HCT116 (cell line): ENCODE measurements around the gene BBS4. TPM values are rescaled to one million over a fixed set of nuclear protein-coding genes. Genes with fewer than 3 reads are reported as not detected.

Experiments used
- ATAC-seq: fragments of 200-7000 bp; cut with Tn5 transposase; 2 replicates; pipeline ENCODE4 v1.9.1; 2020; ENCODE audit warnings: mild to moderate bottlenecking, moderate library complexity
- Bru-seq: library from RNA; stranded (reverse); fragments of 400-500 nt; gene quantifications from one replicate; lab custom pipeline; 2021; lab: Mats Ljungman, UMichigan
- BruChase-seq, 2 experiments: library from RNA; stranded (reverse); fragments of 400-500 nt; gene quantifications; one replicate each; lab custom pipeline; 2021; lab: Mats Ljungman, UMichigan
- BruUV-seq: library from RNA; stranded (reverse); fragments of 400-500 nt; replicated peaks from 2 replicates; lab custom pipeline; 2021; lab: Mats Ljungman, UMichigan
- CTCF ChIA-PET: fragments of 300-600 bp; sonication (Branson Sonifier 250); formaldehyde crosslinking; loops from one replicate; lab custom pipeline; 2021; ENCODE audit warnings: antibody characterized with exemption; lab: Charles Lee
- POLR2A ChIA-PET: fragments of 300-600, 350-600 bp; sonication (Branson Sonifier 250); formaldehyde crosslinking; loops from one replicate; lab custom pipeline; 2021; ENCODE audit warnings: antibody characterized with exemption; lab: Charles Lee
- RAD21 ChIA-PET, 2 experiments: fragments of 300-600 bp; sonication (Branson Sonifier 250); formaldehyde crosslinking; loops; one replicate each; lab custom pipeline; 2023; ENCODE audit warnings: low total read pairs in 2 of 2; ENCODE audit not compliant: uncharacterized antibody in 2 of 2, unreplicated experiment in 2 of 2, low non-redundant PET in 1 of 2; lab: Charles Lee
- DNase-seq: peaks from one replicate; pipeline ENCODE4 v3.0.0-alpha.2; 2010; ENCODE audit warnings: low read depth, low spot score
- H2AFZ ChIP-seq: fragments of 200-600 bp; shearing (Covaris generic), sonication (generic); 2 replicates; pipeline ENCODE4 v1.6.1; 2017; ENCODE audit warnings: low read depth, mixed run types, mixed read lengths, antibody characterized with exemption, low read length; ENCODE audit not compliant: poor library complexity, severe bottlenecking
- H3K27ac ChIP-seq: 2 replicates; pipeline ENCODE4 v1.5.1; 2012; ENCODE audit warnings: low read depth, low read length
- H3K27me3 ChIP-seq: fragments of 200-600 bp; sonication (generic); 2 replicates; pipeline ENCODE4 v1.6.1; 2016; ENCODE audit warnings: mixed run types, low read length, mixed read lengths; ENCODE audit not compliant: insufficient read depth
- H3K36me3 ChIP-seq, 2 experiments: fragments of 200-500 bp in 1 of 2; fragments of 200-600 bp in 1 of 2; sonication (Bioruptor generic) in 1 of 2; sonication (generic) in 1 of 2; 2 replicates each; pipeline versions ENCODE4 v1.5.1 to v1.6.1; 2014 to 2016; ENCODE audit warnings: low read length in 2 of 2, inconsistent platforms in 1 of 2, mixed read lengths in 1 of 2, mixed run types in 1 of 2; ENCODE audit not compliant: insufficient read depth in 2 of 2, control insufficient read depth in 1 of 2
- H3K4me1 ChIP-seq, 2 experiments: fragments of 200-600 bp in 1 of 2; sonication (generic) in 1 of 2; 2 replicates each; pipeline versions ENCODE4 v1.5.1 to v1.6.1; 2012 to 2017; ENCODE audit warnings: low read length in 2 of 2, inconsistent platforms in 1 of 2, mild to moderate bottlenecking in 1 of 2, mixed read lengths in 1 of 2, mixed run types in 1 of 2, moderate library complexity in 1 of 2; ENCODE audit not compliant: insufficient read depth in 2 of 2, control insufficient read depth in 1 of 2
- H3K4me2 ChIP-seq: fragments of 200-600 bp; sonication (generic); 2 replicates; pipeline ENCODE4 v1.6.1; 2017; ENCODE audit warnings: mixed run types, low read length, mixed read lengths
- H3K4me3 ChIP-seq, 2 experiments: fragments of 200-600 bp in 1 of 2; sonication (generic) in 1 of 2; replicated peaks in 1 of 2; 2 replicates each; pipeline ENCODE4 v1.5.1; 2011 to 2016; ENCODE audit warnings: low read length in 2 of 2, control low read depth in 1 of 2, low read depth in 1 of 2, mild to moderate bottlenecking in 1 of 2, mixed read lengths in 1 of 2, mixed run types in 1 of 2
- H3K79me2 ChIP-seq: fragments of 200-600 bp; sonication (generic); 2 replicates; pipeline ENCODE4 v1.6.1; 2017; ENCODE audit warnings: mild to moderate bottlenecking, mixed run types, low read length, moderate library complexity, mixed read lengths; ENCODE audit not compliant: insufficient read depth
- H3K9ac ChIP-seq: fragments of 200-600 bp; sonication (generic); 2 replicates; pipeline ENCODE4 v1.6.1; 2016; ENCODE audit warnings: low read length, mixed read lengths
- H3K9me2 ChIP-seq: fragments of 200-600 bp; sonication (generic), shearing (Covaris generic); 2 replicates; pipeline ENCODE4 v1.6.1; 2017; ENCODE audit warnings: mixed run types, mild to moderate bottlenecking, moderate library complexity; ENCODE audit not compliant: insufficient read depth
- H3K9me3 ChIP-seq, 2 experiments: fragments of 200-500 bp in 1 of 2; fragments of 200-600 bp in 1 of 2; sonication (Bioruptor generic) in 1 of 2; sonication (generic) in 1 of 2; 2 replicates each; pipeline ENCODE4 v1.6.1; 2014 to 2017; ENCODE audit warnings: low read length in 2 of 2, mixed read lengths in 2 of 2, inconsistent platforms in 1 of 2, low read depth in 1 of 2, mild to moderate bottlenecking in 1 of 2, mixed run types in 1 of 2, moderate library complexity in 1 of 2; ENCODE audit not compliant: control insufficient read depth in 1 of 2, insufficient read depth in 1 of 2
- H4K20me1 ChIP-seq: fragments of 200-600 bp; sonication (generic), shearing (Covaris generic); 2 replicates; pipeline ENCODE4 v1.6.1; 2017; ENCODE audit warnings: mixed run types, mild to moderate bottlenecking, moderate library complexity; ENCODE audit not compliant: insufficient read depth
- ATF3 ChIP-seq: IDR thresholded peaks from 2 replicates; pipeline ENCODE4 v1.6.1; 2012
- CBX3 ChIP-seq: IDR thresholded peaks from 2 replicates; pipeline ENCODE4 v1.6.1; 2012; ENCODE audit warnings: low read depth
- EGR1 ChIP-seq: IDR thresholded peaks from 2 replicates; pipeline ENCODE4 v1.6.1; 2012; ENCODE audit warnings: low read depth
- ELF1 ChIP-seq: IDR thresholded peaks from 2 replicates; pipeline ENCODE4 v1.6.1; 2012; ENCODE audit warnings: low read depth, borderline replicate concordance
- EZH2 ChIP-seq: fragments of 200-600 bp; sonication (generic); IDR thresholded peaks from 2 replicates; pipeline ENCODE4 v1.6.1; 2017; ENCODE audit warnings: antibody characterized with exemption, mixed run types
- EZH2phosphoT487 ChIP-seq: fragments of 200-600 bp; IDR thresholded peaks from 2 replicates; pipeline ENCODE4 v1.6.1; 2018; ENCODE audit warnings: antibody characterized with exemption, borderline replicate concordance
- JUND ChIP-seq: IDR thresholded peaks from 2 replicates; pipeline ENCODE4 v1.6.1; 2012
- MAX ChIP-seq: IDR thresholded peaks from 2 replicates; pipeline ENCODE4 v1.6.1; 2012
- POLR2A ChIP-seq: IDR thresholded peaks from 2 replicates; pipeline ENCODE4 v1.7.0; 2011; ENCODE audit warnings: borderline replicate concordance; ENCODE audit not compliant: insufficient read depth, insufficient read length; ENCODE audit errors: extremely low read depth
- POLR2AphosphoS5 ChIP-seq: IDR thresholded peaks from 2 replicates; pipeline ENCODE4 v1.6.1; 2011; ENCODE audit warnings: mild to moderate bottlenecking, low read depth, low read length, moderate library complexity
- REST ChIP-seq: IDR thresholded peaks from 2 replicates; pipeline ENCODE4 v1.6.1; 2012; ENCODE audit warnings: low read depth
- SIN3A ChIP-seq: IDR thresholded peaks from 2 replicates; pipeline ENCODE4 v1.6.1; 2012; ENCODE audit warnings: low read depth
- SRF ChIP-seq: IDR thresholded peaks from 2 replicates; pipeline ENCODE4 v1.6.1; 2012; ENCODE audit warnings: low read depth
- TCF7L2 ChIP-seq: IDR thresholded peaks from 2 replicates; pipeline ENCODE4 v1.7.0; 2011; ENCODE audit warnings: borderline replicate concordance, inconsistent platforms; ENCODE audit not compliant: insufficient read depth, insufficient read length; ENCODE audit errors: extremely low read depth
- YY1 ChIP-seq: IDR thresholded peaks from 2 replicates; pipeline ENCODE4 v1.6.1; 2011; ENCODE audit warnings: low read length, low read depth, moderate library complexity, mild to moderate bottlenecking; ENCODE audit not compliant: insufficient replicate concordance; ENCODE audit errors: extremely low read depth
- ZBTB33 ChIP-seq: IDR thresholded peaks from 2 replicates; pipeline ENCODE4 v1.6.1; 2011; ENCODE audit warnings: mild to moderate bottlenecking, low read length, moderate library complexity; ENCODE audit not compliant: insufficient replicate concordance; ENCODE audit errors: extremely low read depth
- ZFX ChIP-seq: fragments of 450-650 bp; IDR thresholded peaks from 2 replicates; pipeline ENCODE4 v1.6.1; 2017
- ZNF274 ChIP-seq: fragments of 200-500 bp; sonication (Bioruptor generic); IDR thresholded peaks from 2 replicates; pipeline ENCODE4 v1.6.1; 2014; ENCODE audit warnings: mild to moderate bottlenecking, low read depth, low read length, inconsistent platforms
- intact Hi-C: fragments of 100-400 bp; cut with micrococcal nuclease; formaldehyde crosslinking; loops from 2 replicates; pipeline ENCODE4 v1.10.0; 2022
- long read RNA-seq: library from polyadenylated mRNA; unstranded; transcript quantifications from one replicate; pipeline ENCODE4 v2.0.0, GENCODE V29; 2021; ENCODE audit not compliant: unreplicated experiment
- polyA plus RNA-seq: library from polyadenylated mRNA; unstranded; fragments of >200 nt; gene quantifications from 2 replicates; pipeline ENCODE4 v1.2.1, GENCODE V29; 2012; ENCODE audit warnings: missing spikeins
- total RNA-seq: library from RNA; stranded (reverse); gene quantifications from one replicate; pipeline ENCODE4 v1.2.1, GENCODE V29; 2021; ENCODE audit not compliant: unreplicated experiment

Gene BBS4
- 10.0 TPM for total RNA-seq
- 5.8 and 7.6 TPM in 2 replicates for polyA plus RNA-seq
- Bru-seq, nascent RNA: percentile 54 among the genes with signal in this experiment
- BruChase-seq, experiment 1, labeled RNA remaining after a 6-hour chase: percentile 58 among the genes with signal in this experiment
- BruChase-seq, experiment 2, labeled RNA remaining after a 2-hour chase: percentile 62 among the genes with signal in this experiment
- long read RNA-seq, transcript BBS4-201 (16 exons, 2,490 nt): major isoform, 7 of 19 reads
- long read RNA-seq, partial matches to known transcripts: 4 of 19 reads
- long read RNA-seq, other reads (novel, unspliced or antisense): 6 of 19 reads

GRCh38 chr15:72685925-72686794 is at the start of gene BBS4, which contains the start of gene HIGD2B:
Gene BBS4 (plus strand): TSS chr15:72686207. CDS start chr15:72686228, 21 bp downstream.
Gene HIGD2B (minus strand): TSS chr15:72686182. CDS start chr15:72676374, 9,808 bp downstream.
- Histone ChIP-seq H2AFZ (peak within 1 kb of the TSS; percentile 87), H3K79me2 (0 out of 2 replicates have a peak, but pooled peaks cover 9% of the 10 kb centered on the region), H3K27me3 (no peaks in the 10 kb centered on the region), H3K9me2 (no peaks in the 10 kb centered on the region), H3K9me3 (no peaks in the 10 kb centered on the region), H3K4me3 (peak within 1 kb of the TSS; percentile 64 to 75), H3K36me3 (no peaks in the 10 kb centered on the region), H4K20me1 (no peaks in the 10 kb centered on the region), H3K4me2 (peak within 1 kb of the TSS; percentile 81), H3K27ac (peak within 1 kb of the TSS; percentile 87), H3K9ac (peak within 1 kb of the TSS; percentile 89), H3K4me1 (peaks cover 8 to 10% of the 10 kb centered on the region in 2 experiments; a peak in 3 of 4 replicates)
- DNase-seq (peak; percentile 90), ATAC-seq (peak; percentile 93)
- CTCF ChIA-PET: interaction anchor here (1.0 to 2.9 kb wide), 4 partner anchors 11 to 86 kb away, joined by 3 to 12 read pairs (median 6); no protein-coding TSS in a partner anchor
- BruUV-seq: TSS peak; percentile 84
- RAD21 ChIA-PET: interaction anchor here in 1 of 2 experiments (0.6 kb wide), 1 partner anchor 8 kb away, joined by 3 read pairs; no protein-coding TSS in a partner anchor
- POLR2A ChIA-PET: interaction anchor here (0.6 to 2.1 kb wide), 2 partner anchors 8 to 380 kb away, joined by 5 read pairs; no protein-coding TSS in a partner anchor
- intact Hi-C loops: no loop called here
- TF ChIP-seq ZNF274: no peak
- TF ChIP-seq ELF1: peak; percentile 69
- TF ChIP-seq EGR1: 0 out of 2 replicates have a peak, but pooled peaks have one; percentile 40
- TF ChIP-seq TCF7L2: peak; percentile 65
- no peak for TF ChIP-seq ATF3
- peak; percentile 53; the same call in 1 of the 2 replicates for TF ChIP-seq CBX3
- peak; percentile 83 for TF ChIP-seq POLR2AphosphoS5
- no peak for TF ChIP-seq EZH2
- peak; percentile 12; the same call in 1 of the 2 replicates for TF ChIP-seq MAX
- peak; percentile 81 for TF ChIP-seq ZFX
- TF ChIP-seq EZH2phosphoT487: no peak
- no peak for TF ChIP-seq JUND
- peak; percentile 51; the same call in 1 of the 2 replicates for TF ChIP-seq SIN3A
- TF ChIP-seq SRF: no peak
- peak; percentile 86 for TF ChIP-seq POLR2A
- peak; percentile 50 for TF ChIP-seq ZBTB33
- no peak for TF ChIP-seq REST
- peak; percentile 91 for TF ChIP-seq YY1
